CD8-positive, alpha-beta memory T cell (primary cell): ENCODE results near the gene TDRD15. TPM values are rescaled to one million over a fixed set of nuclear protein-coding genes. Genes with fewer than 3 reads are reported as not detected.

Experiments
- CTCF ChIA-PET: fragments of 350-600 bp; sonication (Branson Sonifier 250); formaldehyde crosslinking; loops from one replicate; lab custom pipeline; 2021; ENCODE audit warnings: antibody characterized with exemption; lab: Charles Lee
- POLR2A ChIA-PET: fragments of 350-600 bp; sonication (Branson Sonifier 250); formaldehyde crosslinking; loops from one replicate; lab custom pipeline; 2021; ENCODE audit warnings: antibody characterized with exemption; lab: Charles Lee
- DNase-seq, 5 donors: peaks; one replicate each; pipeline versions ENCODE4 v3.0.0 to v3.0.0-alpha.2; 2020 to 2022; ENCODE audit warnings: mixed read lengths in 1 of 5
- H3K27ac ChIP-seq: one replicate; pipeline ENCODE4 v1.7.0; 2013; ENCODE audit warnings: low read depth, mild to moderate bottlenecking, low read length, moderate library complexity
- H3K27me3 ChIP-seq: 2 replicates; pipeline ENCODE4 v1.7.0; 2013; ENCODE audit warnings: low read length, mild to moderate bottlenecking; ENCODE audit not compliant: insufficient read depth, poor library complexity, severe bottlenecking
- H3K36me3 ChIP-seq: 2 replicates; pipeline ENCODE4 v1.7.0; 2013; ENCODE audit warnings: mild to moderate bottlenecking, low read length, moderate library complexity; ENCODE audit not compliant: insufficient read depth
- H3K4me1 ChIP-seq: 2 replicates; pipeline ENCODE4 v1.7.0; 2013; ENCODE audit warnings: mild to moderate bottlenecking, low read length, moderate library complexity; ENCODE audit not compliant: insufficient read depth
- H3K4me3 ChIP-seq: 2 replicates; pipeline ENCODE4 v1.7.0; 2013; ENCODE audit warnings: mild to moderate bottlenecking, low read length
- H3K9me3 ChIP-seq: 2 replicates; pipeline ENCODE4 v1.7.0; 2013; ENCODE audit warnings: mild to moderate bottlenecking, low read length
- H3K27ac Mint-ChIP-seq, 8 donors: one replicate each; pipeline ENCODE4 v1.8.0; 2020 to 2021; ENCODE audit warnings: mixed read lengths in 8 of 8, mild to moderate bottlenecking in 6 of 8, inconsistent platforms in 3 of 8, moderate library complexity in 3 of 8
- H3K27me3 Mint-ChIP-seq, 2 donors: one replicate each; pipeline ENCODE4 v1.8.0; 2020 to 2021; ENCODE audit warnings: mixed read lengths in 2 of 2, mild to moderate bottlenecking in 1 of 2, moderate library complexity in 1 of 2
- H3K36me3 Mint-ChIP-seq, 3 donors: one replicate each; pipeline ENCODE4 v1.8.0; 2020 to 2021; ENCODE audit warnings: mixed read lengths in 3 of 3, inconsistent platforms in 1 of 3, mild to moderate bottlenecking in 1 of 3
- H3K4me1 Mint-ChIP-seq, 3 donors: one replicate each; pipeline ENCODE4 v1.8.0; 2020 to 2021; ENCODE audit warnings: mixed read lengths in 3 of 3, inconsistent platforms in 1 of 3, mild to moderate bottlenecking in 1 of 3
- H3K4me3 Mint-ChIP-seq, 7 donors: one replicate each; pipeline ENCODE4 v1.8.0; 2020 to 2021; ENCODE audit warnings: mixed read lengths in 7 of 7, mild to moderate bottlenecking in 6 of 7, moderate library complexity in 4 of 7, inconsistent platforms in 2 of 7
- H3K9me3 Mint-ChIP-seq, 5 donors: one replicate each; pipeline ENCODE4 v1.8.0; 2020 to 2022; ENCODE audit warnings: mixed read lengths in 5 of 5, mild to moderate bottlenecking in 3 of 5, moderate library complexity in 2 of 5, inconsistent platforms in 1 of 5
- polyA plus RNA-seq: library from polyadenylated mRNA; unstranded; fragments of 300-500 nt; fragmentation: Illumina TruSeq; gene quantifications from one replicate; pipeline ENCODE4 v1.2.3, GENCODE V29; 2021
- total RNA-seq, 2 experiments: library from RNA; stranded (reverse); gene quantifications; one replicate each; pipeline ENCODE4 v1.2.3, GENCODE V29; 2021

Gene TDRD15
- total and polyA plus RNA-seq, 3 experiments from 2014 or later, result 0.04 to 0.05 TPM; not detected in 1

- no peak overlapping the region for H3K27ac ChIP-seq
- no peaks in the 10 kb centered on the region for H3K36me3 Mint-ChIP-seq
- ChIA-PET POLR2A (no interaction called here), CTCF (no interaction called here)
- no peak for DNase-seq
- H3K9me3 Mint-ChIP-seq, result peaks cover 0 to 3% (median 2%) of the 10 kb centered on the region in 5 donors
- H3K9me3 ChIP-seq, result no peaks in the 10 kb centered on the region
- no peaks in the 10 kb centered on the region for H3K4me1 Mint-ChIP-seq
- H3K27me3 ChIP-seq, result no peaks in the 10 kb centered on the region
- H3K27ac Mint-ChIP-seq, result no peak overlapping the region
- H3K27me3 Mint-ChIP-seq, result peaks cover 0 to 4% of the 10 kb centered on the region in 2 donors
- no peaks in the 10 kb centered on the region for H3K36me3 ChIP-seq
- no peaks in the 10 kb centered on the region for H3K4me1 ChIP-seq
- H3K4me3 ChIP-seq, result no peak overlapping the region
- no peak overlapping the region for H3K4me3 Mint-ChIP-seq
These were observed 31.8 kb downstream of the TDRD15 start for GRCh38 chr2:21155365-21156136.

GRCh38 chr2:21161122-21161521, 37.4 kb downstream of the TDRD15 start:
- no peak for DNase-seq
- Mint-ChIP-seq H3K27ac (no peak overlapping the region), H3K36me3 (no peaks in the 10 kb centered on the region), H3K4me1 (no peaks in the 10 kb centered on the region), H3K27me3 (peaks cover 0 to 4% of the 10 kb centered on the region in 2 donors), H3K9me3 (peaks cover 0 to 7% (median 2%) of the 10 kb centered on the region in 5 donors), H3K4me3 (no peak overlapping the region)
- Histone ChIP-seq H3K4me1 (no peaks in the 10 kb centered on the region), H3K27me3 (no peaks in the 10 kb centered on the region), H3K36me3 (no peaks in the 10 kb centered on the region), H3K27ac (no peak overlapping the region), H3K4me3 (no peak overlapping the region), H3K9me3 (no peaks in the 10 kb centered on the region)
- ChIA-PET POLR2A (no interaction called here), CTCF (no interaction called here)

DNA sequence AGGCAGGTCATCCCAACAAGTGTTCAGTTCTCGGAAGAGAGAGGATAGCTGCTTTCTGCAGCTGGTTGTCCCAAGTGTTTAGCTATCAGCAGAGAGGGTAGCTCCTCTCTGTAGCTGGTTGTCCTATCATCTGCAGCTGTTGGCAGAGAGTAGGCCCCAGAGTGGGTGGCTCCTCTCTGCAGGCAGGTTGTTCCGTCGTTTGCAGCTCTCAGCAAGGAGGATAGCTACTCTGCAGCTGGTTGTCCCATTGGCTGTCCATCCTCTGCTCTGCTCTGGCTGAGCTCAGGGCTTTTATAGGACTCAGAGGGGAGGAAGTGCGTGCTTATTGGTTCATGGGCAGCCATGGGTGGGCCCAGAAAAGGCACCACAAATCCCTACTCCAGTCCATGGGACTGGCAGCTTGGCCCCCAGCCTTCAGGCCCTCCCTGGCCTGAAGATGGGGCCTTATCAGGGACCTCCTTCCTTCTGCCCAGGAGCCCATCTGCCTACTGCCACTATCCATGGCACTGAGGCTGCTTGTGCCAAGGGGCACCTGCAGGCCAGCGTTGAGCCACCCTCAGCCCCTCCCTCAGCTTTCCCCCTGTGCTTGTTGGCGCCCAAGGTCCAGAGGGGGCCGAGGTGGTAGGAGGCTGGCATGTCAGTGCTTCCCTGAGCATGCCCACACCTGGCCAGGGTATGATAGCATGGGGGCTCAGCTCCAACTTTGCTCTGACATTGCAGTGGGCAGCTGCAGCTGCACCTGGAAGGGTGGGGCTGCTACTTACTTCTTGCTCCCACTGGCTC, 38.3 kb downstream of the TDRD15 start:
- no peak for DNase-seq
- H3K4me3 ChIP-seq, result no peak overlapping the region
- H3K9me3 Mint-ChIP-seq, result peaks cover 0 to 7% (median 2%) of the 10 kb centered on the region in 5 donors
- peaks cover 0 to 2% of the 10 kb centered on the region in 2 donors for H3K27me3 Mint-ChIP-seq
- H3K36me3 Mint-ChIP-seq, result no peaks in the 10 kb centered on the region
- no peak overlapping the region for H3K27ac Mint-ChIP-seq
- H3K27ac ChIP-seq, result no peak overlapping the region
- no peaks in the 10 kb centered on the region for H3K36me3 ChIP-seq
- ChIA-PET CTCF (no interaction called here), POLR2A (no interaction called here)
- no peak overlapping the region for H3K4me3 Mint-ChIP-seq
- no peaks in the 10 kb centered on the region for H3K4me1 ChIP-seq
- H3K27me3 ChIP-seq, result no peaks in the 10 kb centered on the region
- no peaks in the 10 kb centered on the region for H3K4me1 Mint-ChIP-seq
- H3K9me3 ChIP-seq, result no peaks in the 10 kb centered on the region

GRCh38 chr2:21162615-21162878, 38.8 kb downstream of the TDRD15 start:
- POLR2A ChIA-PET, result no interaction called here
- H3K36me3 Mint-ChIP-seq, result no peaks in the 10 kb centered on the region
- no peak overlapping the region for H3K27ac ChIP-seq

DNA sequence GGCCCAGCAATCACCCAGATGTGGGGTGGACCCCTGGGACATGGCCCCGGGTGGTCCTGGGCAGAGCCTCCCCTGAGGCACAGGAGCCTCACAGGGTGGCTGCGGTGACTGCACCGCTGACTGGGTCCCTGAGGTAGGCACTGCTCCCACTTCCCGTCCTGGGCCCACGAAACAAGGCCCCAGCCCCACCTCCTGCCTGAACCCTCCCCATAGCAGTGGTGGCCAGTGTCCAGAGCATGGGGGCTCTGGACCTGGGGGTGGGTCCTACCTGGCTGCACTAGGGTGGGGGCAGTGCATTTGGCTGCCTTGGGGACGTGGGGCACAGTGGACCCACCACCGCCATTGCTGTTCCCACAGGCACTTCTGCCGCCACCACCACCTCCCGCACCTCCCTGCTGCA, 39.4 kb downstream of the TDRD15 start:
- no peak for DNase-seq
- Mint-ChIP-seq H3K4me1 (no peaks in the 10 kb centered on the region), H3K36me3 (no peaks in the 10 kb centered on the region), H3K9me3 (peaks cover 0 to 7% (median 2%) of the 10 kb centered on the region in 5 donors), H3K4me3 (no peak overlapping the region), H3K27me3 (no peaks in the 10 kb centered on the region), H3K27ac (no peak overlapping the region)
- no peak overlapping the region for H3K4me3 ChIP-seq
- ChIA-PET POLR2A (no interaction called here), CTCF (no interaction called here)
- H3K27me3 ChIP-seq, result no peaks in the 10 kb centered on the region
- H3K36me3 ChIP-seq, result no peaks in the 10 kb centered on the region
- H3K4me1 ChIP-seq, result no peaks in the 10 kb centered on the region
- no peak overlapping the region for H3K27ac ChIP-seq
- H3K9me3 ChIP-seq, result no peaks in the 10 kb centered on the region

More at GRCh38 chr2:21162615-21162878, 38.8 kb downstream of the TDRD15 start:
- no peaks in the 10 kb centered on the region for H3K27me3 Mint-ChIP-seq
- no peaks in the 10 kb centered on the region for H3K4me1 ChIP-seq
- no peak overlapping the region for H3K4me3 ChIP-seq
- no peaks in the 10 kb centered on the region for H3K36me3 ChIP-seq
- no peaks in the 10 kb centered on the region for H3K4me1 Mint-ChIP-seq
- H3K9me3 ChIP-seq, result no peaks in the 10 kb centered on the region
- CTCF ChIA-PET, result no interaction called here
- no peak overlapping the region for H3K27ac Mint-ChIP-seq
- DNase-seq, result no peak
- no peaks in the 10 kb centered on the region for H3K27me3 ChIP-seq
- peaks cover 0 to 7% (median 2%) of the 10 kb centered on the region in 5 donors for H3K9me3 Mint-ChIP-seq
- no peak overlapping the region for H3K4me3 Mint-ChIP-seq

DNA sequence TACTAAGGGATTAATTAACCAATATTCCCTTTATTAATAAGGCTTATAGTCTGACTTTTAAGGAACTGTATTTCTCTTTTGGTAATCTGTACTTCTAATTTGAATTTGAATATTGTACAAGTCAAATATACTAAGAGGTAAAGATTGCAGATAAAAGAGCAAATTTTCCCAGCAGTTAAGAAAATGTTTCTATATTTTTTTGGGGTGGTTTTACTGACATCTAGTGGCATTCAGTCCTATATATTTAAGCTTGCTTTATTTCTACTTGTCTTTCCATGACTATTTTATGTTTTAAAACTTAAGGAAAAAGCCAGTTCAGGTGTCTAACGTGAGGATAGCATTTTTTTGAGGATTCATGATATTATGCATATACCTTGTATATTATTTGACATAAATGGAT, 41.6 kb downstream of the TDRD15 start:
- H3K4me1 ChIP-seq, result no peaks in the 10 kb centered on the region
- no peaks in the 10 kb centered on the region for H3K36me3 ChIP-seq
- Mint-ChIP-seq H3K4me1 (no peaks in the 10 kb centered on the region), H3K27ac (no peak overlapping the region), H3K27me3 (peaks cover 0 to 2% of the 10 kb centered on the region in 2 donors), H3K9me3 (peaks cover 0 to 4% (median 2%) of the 10 kb centered on the region in 5 donors), H3K36me3 (no peaks in the 10 kb centered on the region), H3K4me3 (no peak overlapping the region)
- ChIA-PET CTCF (no interaction called here), POLR2A (no interaction called here)
- no peak overlapping the region for H3K4me3 ChIP-seq
- no peaks in the 10 kb centered on the region for H3K9me3 ChIP-seq
- H3K27me3 ChIP-seq, result no peaks in the 10 kb centered on the region
- no peak for DNase-seq
- H3K27ac ChIP-seq, result no peak overlapping the region

- Histone ChIP-seq H3K36me3 (no peaks in the 10 kb centered on the region), H3K27ac (no peak overlapping the region), H3K4me3 (no peak overlapping the region), H3K27me3 (no peaks in the 10 kb centered on the region), H3K9me3 (no peaks in the 10 kb centered on the region), H3K4me1 (no peaks in the 10 kb centered on the region)
- no peak overlapping the region for H3K4me3 Mint-ChIP-seq
- no peak for DNase-seq
- no peaks in the 10 kb centered on the region for H3K36me3 Mint-ChIP-seq
- ChIA-PET CTCF (no interaction called here), POLR2A (no interaction called here)
- peaks cover 0 to 6% (median 2%) of the 10 kb centered on the region in 5 donors for H3K9me3 Mint-ChIP-seq
- H3K4me1 Mint-ChIP-seq, result no peaks in the 10 kb centered on the region
- H3K27ac Mint-ChIP-seq, result no peak overlapping the region
- peaks cover 0 to 3% of the 10 kb centered on the region in 2 donors for H3K27me3 Mint-ChIP-seq
These were observed 52.3 kb downstream of the TDRD15 start for GRCh38 chr2:21175895-21176646.

DNA sequence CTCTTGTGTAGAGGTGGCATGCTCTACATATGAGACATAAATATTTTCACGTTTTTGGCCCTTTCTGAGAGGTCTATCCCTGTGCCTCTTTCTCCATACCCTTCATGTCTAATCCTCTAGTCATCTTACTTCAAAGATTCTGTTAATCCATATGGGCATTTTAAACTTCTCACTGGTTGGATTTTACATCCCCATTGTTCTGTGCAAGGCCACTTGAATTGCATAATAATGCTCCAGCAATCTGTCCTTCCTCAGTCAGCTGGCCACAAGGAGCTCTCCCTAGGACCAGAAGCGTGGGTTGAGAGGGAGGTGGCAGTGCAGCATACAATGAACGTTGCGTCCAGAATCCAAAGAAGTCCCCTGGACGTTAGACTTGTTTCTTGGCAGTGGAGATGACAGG, 58.2 kb downstream of the TDRD15 start:
- Mint-ChIP-seq H3K9me3 (peaks cover 0 to 10% (median 4%) of the 10 kb centered on the region in 5 donors), H3K27ac (no peak overlapping the region), H3K27me3 (peaks cover 0 to 3% of the 10 kb centered on the region in 2 donors), H3K36me3 (no peaks in the 10 kb centered on the region), H3K4me1 (no peaks in the 10 kb centered on the region), H3K4me3 (no peak overlapping the region)
- Histone ChIP-seq H3K4me1 (no peaks in the 10 kb centered on the region), H3K9me3 (no peaks in the 10 kb centered on the region), H3K4me3 (no peak overlapping the region), H3K27me3 (no peaks in the 10 kb centered on the region), H3K27ac (no peak overlapping the region), H3K36me3 (no peaks in the 10 kb centered on the region)
- ChIA-PET CTCF (no interaction called here), POLR2A (no interaction called here)
- DNase-seq, result no peak
